Esophagus muscularis mucosa (tissue), 4 donors: ENCODE results near the gene BCL6B. TPM values are rescaled to one million over a fixed set of nuclear protein-coding genes. Genes with fewer than 3 reads are reported as not detected.
"Not testable (repeated sequence)": the region's sequence is repeated elsewhere in the genome, so short reads cannot be mapped to it uniquely, and the experiment has no call there.

Source experiments
- DNase-seq: peaks from one replicate; pipeline ENCODE4 v3.0.0-alpha.2; 2017; ENCODE audit errors: extremely low spot score
- H3K27ac ChIP-seq, 4 donors: fragments of 200-600 bp; sonication (generic); replicated peaks in 1 of 4; 1 replicate in 3 of 4; 2 replicates in 1 of 4; pipeline ENCODE4 v1.5.1; 2016 to 2019; ENCODE audit warnings: mild to moderate bottlenecking in 1 of 4
- H3K27me3 ChIP-seq, 4 donors: fragments of 200-600 bp; sonication (generic); one replicate each; pipeline versions ENCODE4 v1.5.1 to v1.6.0; 2016 to 2019
- H3K36me3 ChIP-seq, 4 donors: fragments of 200-600 bp; sonication (generic); one replicate each; pipeline ENCODE4 v1.5.1; 2016 to 2019
- H3K4me1 ChIP-seq, 4 donors: fragments of 200-600 bp; sonication (generic); one replicate each; pipeline ENCODE4 v1.5.1; 2016 to 2019
- H3K4me3 ChIP-seq, 4 donors: fragments of 200-600 bp; sonication (generic); 1 replicate in 2 of 4; 2 replicates in 2 of 4; pipeline ENCODE4 v1.5.1; 2016 to 2019; ENCODE audit warnings: mild to moderate bottlenecking in 4 of 4, moderate library complexity in 1 of 4
- H3K9me3 ChIP-seq, 4 donors: fragments of 200-600 bp; sonication (generic); 1 replicate in 3 of 4; 2 replicates in 1 of 4; pipeline ENCODE4 v1.5.1; 2016 to 2019
- CTCF ChIP-seq, 3 experiments: fragments of 200-600 bp in 2 of 3; fragments of 450-650 bp in 1 of 3; sonication (generic) in 2 of 3; IDR thresholded peaks; one replicate each; pipeline ENCODE4 v1.5.1; 2017 to 2019; ENCODE audit warnings: antibody characterized with exemption in 3 of 3, mild to moderate bottlenecking in 2 of 3, moderate library complexity in 1 of 3
- EP300 ChIP-seq: sonication (generic); formaldehyde crosslinking; IDR thresholded peaks from one replicate; pipeline ENCODE4 v1.6.1; 2017; ENCODE audit warnings: antibody characterized with exemption
- POLR2A ChIP-seq: fragments of 450-650 bp; IDR thresholded peaks from one replicate; pipeline ENCODE4 v1.6.1; 2017; ENCODE audit warnings: antibody characterized with exemption, moderate library complexity, mild to moderate bottlenecking, low read depth
- POLR2AphosphoS5 ChIP-seq, 2 donors: sonication (generic); formaldehyde crosslinking; IDR thresholded peaks; one replicate each; pipeline ENCODE4 v1.6.1; 2017; ENCODE audit warnings: antibody characterized with exemption in 2 of 2
- WGBS: methylation state at CpG from one replicate; pipeline ENCODE4 v1.1.5; 2018; 5-methylcytosine and 5-hydroxymethylcytosine counted together
- intact Hi-C: fragments of 100-400 bp; cut with DNase I; formaldehyde crosslinking; loops from one replicate; pipeline ENCODE4 v1.15.1; 2023
- total RNA-seq, 4 donors: library from RNA; depleted of rRNA; stranded (reverse); fragments of >200 nt; gene quantifications; one replicate each; pipeline versions ENCODE4 v1.1.0 to v1.2.1, GENCODE V29; 2016

Gene BCL6B
- 1 to 10 TPM in 3 of 4 donors, under 1 TPM in 1; 0.83 to 5.0 (median 3.2) TPM for total RNA-seq

GRCh38 chr17:7022781-7023571 is at the start of gene BCL6B:
BCL6B (plus strand) TSS chr17:7023050; CDS start chr17:7023672, 622 bp downstream.
- intact Hi-C loops: loop anchor here (5.0 kb wide), 1 partner anchor 111 kb away; no protein-coding TSS in a partner anchor
- H3K27ac ChIP-seq: peak within 1 kb of the TSS; percentile 58 to 80 (median 74)
- H3K4me3 ChIP-seq: peak within 1 kb of the TSS; percentile 34 to 54 (median 42)
- DNase-seq: no peak
- WGBS: 9% methylated on average over 31 of the region's 47 CpGs
- peaks cover 0 to 40% (median 17%) of the 10 kb centered on the region in 4 donors for H3K27me3 ChIP-seq
- no peak for TF ChIP-seq CTCF (IDR thresholded peaks at IDR 0.05)
- TF ChIP-seq EP300: no peak
- TF ChIP-seq POLR2A: no peak
- no peak for TF ChIP-seq POLR2AphosphoS5 (IDR thresholded peaks at IDR 0.05)
- peaks cover 0 to 22% (median 0%) of the 10 kb centered on the region in 4 donors for H3K36me3 ChIP-seq
- H3K9me3 ChIP-seq: no peaks in the 10 kb centered on the region
- H3K4me1 ChIP-seq: peaks cover 51 to 67% (median 59%) of the 10 kb centered on the region in 4 donors

- H3K4me1 ChIP-seq, intact Hi-C loops, H3K27me3 ChIP-seq, H3K27ac ChIP-seq, H3K36me3 ChIP-seq, H3K9me3 ChIP-seq, H3K4me3 ChIP-seq, DNase-seq: not testable (repeated sequence)
- 96% methylated on average over 5 of the region's 5 CpGs for WGBS
These were observed 43.4 kb upstream of the BCL6B start for GRCh38 chr17:6979440-6979839.

- H3K27me3 ChIP-seq: no peaks in the 10 kb centered on the region
- no peak overlapping the region for H3K4me3 ChIP-seq
- H3K27ac ChIP-seq: no peak overlapping the region
- intact Hi-C loops: no loop called here
- WGBS: 56% methylated on average over 1 of the region's 1 CpG
- no peaks in the 10 kb centered on the region for H3K4me1 ChIP-seq
- no peaks in the 10 kb centered on the region for H3K9me3 ChIP-seq
- no peaks in the 10 kb centered on the region for H3K36me3 ChIP-seq
- TF ChIP-seq CTCF (IDR thresholded peaks at IDR 0.05) (no peak), POLR2AphosphoS5 (IDR thresholded peaks at IDR 0.05) (no peak), POLR2A (no peak)
- no peak for DNase-seq
These were observed 41.4 kb upstream of the BCL6B start for GRCh38 chr17:6981426-6981825.

- 81% methylated on average over 4 of the region's 4 CpGs for WGBS
- Histone ChIP-seq H3K4me1 (no peaks in the 10 kb centered on the region), H3K36me3 (no peaks in the 10 kb centered on the region), H3K4me3 (no peak overlapping the region), H3K27ac (no peak overlapping the region), H3K9me3 (no peaks in the 10 kb centered on the region), H3K27me3 (peaks cover 0 to 13% (median 0%) of the 10 kb centered on the region in 4 donors)
- intact Hi-C loops: no loop called here
- DNase-seq: no peak
- no peak for TF ChIP-seq POLR2A
- no peak for TF ChIP-seq CTCF (IDR thresholded peaks at IDR 0.05)
- no peak for TF ChIP-seq EP300
- no peak for TF ChIP-seq POLR2AphosphoS5 (IDR thresholded peaks at IDR 0.05)
These were observed 37.6 kb upstream of the BCL6B start for GRCh38 chr17:6985266-6985665.

GRCh38 chr17:6986676-6987075 is 36.2 kb upstream of the BCL6B start:
- Histone ChIP-seq H3K9me3 (no peaks in the 10 kb centered on the region), H3K4me1 (no peaks in the 10 kb centered on the region), H3K27ac (no peak overlapping the region), H3K36me3 (no peaks in the 10 kb centered on the region), H3K4me3 (no peak overlapping the region), H3K27me3 (peaks cover 0 to 24% (median 0%) of the 10 kb centered on the region in 4 donors)
- intact Hi-C loops: no loop called here
- TF ChIP-seq POLR2AphosphoS5 (IDR thresholded peaks at IDR 0.05): no peak
- no peak for TF ChIP-seq EP300
- no peak for TF ChIP-seq POLR2A
- no peak for TF ChIP-seq CTCF (IDR thresholded peaks at IDR 0.05)
- 45% methylated on average over 3 of the region's 3 CpGs for WGBS
- no peak for DNase-seq
